ENCODE results near the gene CDC14B.
A peak's percentile ranks its signal among the peaks of the same experiment; 100 is the strongest.
"Not testable (repeated sequence)": the region's sequence is repeated elsewhere in the genome, so short reads cannot be mapped to it uniquely, and the experiment has no call there.

Gene CDC14B

GRCh38 chr9:96619491-96620180 is at the start of gene CDC14B:
TSS of gene CDC14B (minus strand) at chr9:96619843. CDS start at chr9:96619378, 465 bp downstream.
- DNase-seq (ENCODE audit: low spot score), result peak; percentile 58

GRCh38 chr9:96668868-96669534 is 49.4 kb upstream of the CDC14B start:
- no peak for DNase-seq (ENCODE audit: low spot score)

GRCh38 chr9:96667363-96667728 is 47.7 kb upstream of the CDC14B start:
- no peak for DNase-seq (ENCODE audit: low spot score)

DNA sequence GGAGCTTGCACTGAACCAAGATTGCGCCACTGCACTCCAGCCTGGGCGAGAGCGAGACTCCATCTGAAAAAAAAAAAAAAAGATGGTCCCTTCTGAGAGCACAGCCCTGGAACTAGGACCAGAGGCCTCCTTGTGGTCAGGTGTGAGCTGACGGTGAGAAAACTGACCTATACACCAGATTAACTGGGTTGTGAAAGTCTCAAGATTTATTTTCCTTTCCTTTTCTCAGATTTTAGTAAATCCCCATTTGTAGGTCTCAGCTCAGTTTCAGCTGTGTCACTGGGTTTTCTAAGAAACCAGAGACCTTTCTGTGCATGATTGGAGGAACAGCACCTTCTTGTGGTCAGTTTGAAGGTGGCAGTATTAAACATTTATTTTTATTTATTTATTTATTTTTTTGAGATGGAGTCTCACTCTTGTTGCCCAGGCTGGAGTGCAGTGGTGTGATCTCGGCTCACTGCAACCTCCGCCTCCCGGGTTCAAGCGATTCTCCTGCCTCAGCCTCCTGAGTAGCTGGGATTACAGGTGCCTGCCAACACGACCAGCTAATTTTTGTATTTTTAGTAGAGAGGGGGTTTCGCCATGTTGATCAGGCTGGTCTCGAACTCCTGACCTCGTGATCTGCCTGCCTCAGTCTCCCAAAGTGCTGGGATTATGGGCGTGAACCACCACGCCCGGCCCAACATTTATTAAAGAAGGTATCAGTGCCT is 47.2 kb upstream of the CDC14B start:
- not testable (repeated sequence) for DNase-seq (ENCODE audit: low spot score)

- no peak for DNase-seq (ENCODE audit: low spot score)
These were observed 46.1 kb upstream of the CDC14B start for GRCh38 chr9:96665789-96666188.

DNA sequence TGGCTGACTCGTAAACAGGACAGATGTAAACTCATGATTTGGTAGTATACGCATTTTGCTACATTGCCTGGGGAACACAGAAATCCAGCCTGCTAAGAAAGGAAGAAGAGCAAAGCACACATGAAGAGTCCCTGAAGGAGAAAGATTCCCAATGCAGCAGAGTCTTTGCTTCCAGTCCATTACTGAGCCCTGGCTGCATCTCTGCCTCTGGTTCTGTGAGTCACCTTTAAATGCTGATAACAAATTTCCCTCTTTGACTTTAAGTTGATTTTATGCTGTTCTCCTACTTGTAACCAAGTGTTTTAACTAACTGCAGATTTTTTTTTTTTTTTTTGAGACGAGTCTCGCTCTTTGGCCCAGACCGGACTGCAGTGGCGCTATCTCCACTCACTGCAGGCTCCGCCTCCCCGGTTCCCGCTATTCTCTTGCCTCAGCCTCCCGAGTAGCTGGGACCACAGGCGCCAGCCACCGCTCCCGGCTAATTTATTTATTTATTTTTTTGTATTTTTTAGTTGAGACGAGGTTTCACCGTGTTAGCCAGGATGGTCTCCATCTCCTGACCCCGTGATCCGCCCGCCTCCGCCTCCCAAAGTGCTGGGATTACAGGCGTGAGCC is 44.0 kb upstream of the CDC14B start:
- DNase-seq (ENCODE audit: low spot score), result no peak

DNA sequence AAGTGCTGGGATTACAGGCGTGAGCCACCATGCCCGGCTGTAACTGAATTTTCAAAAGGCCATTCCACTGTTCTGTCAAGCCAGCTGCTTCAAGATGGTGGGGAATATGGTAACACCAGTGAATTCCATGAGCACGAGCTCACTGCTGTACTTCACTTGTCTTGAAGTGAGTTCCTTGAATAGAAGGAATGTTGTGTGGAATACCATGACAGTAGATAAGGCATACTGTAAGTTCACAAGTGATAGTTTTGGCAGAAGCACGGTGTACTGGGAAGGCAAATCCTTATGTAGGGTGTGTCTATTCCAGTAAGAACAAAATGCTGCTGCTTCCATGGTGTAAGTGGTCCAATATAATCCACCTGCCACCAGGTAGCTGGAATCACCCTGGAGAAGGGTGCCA is 42.1 kb upstream of the CDC14B start:
- DNase-seq (ENCODE audit: low spot score), result no peak

GRCh38 chr9:96660692-96661248 is 41.1 kb upstream of the CDC14B start:
- DNase-seq (ENCODE audit: low spot score), result no peak

DNA sequence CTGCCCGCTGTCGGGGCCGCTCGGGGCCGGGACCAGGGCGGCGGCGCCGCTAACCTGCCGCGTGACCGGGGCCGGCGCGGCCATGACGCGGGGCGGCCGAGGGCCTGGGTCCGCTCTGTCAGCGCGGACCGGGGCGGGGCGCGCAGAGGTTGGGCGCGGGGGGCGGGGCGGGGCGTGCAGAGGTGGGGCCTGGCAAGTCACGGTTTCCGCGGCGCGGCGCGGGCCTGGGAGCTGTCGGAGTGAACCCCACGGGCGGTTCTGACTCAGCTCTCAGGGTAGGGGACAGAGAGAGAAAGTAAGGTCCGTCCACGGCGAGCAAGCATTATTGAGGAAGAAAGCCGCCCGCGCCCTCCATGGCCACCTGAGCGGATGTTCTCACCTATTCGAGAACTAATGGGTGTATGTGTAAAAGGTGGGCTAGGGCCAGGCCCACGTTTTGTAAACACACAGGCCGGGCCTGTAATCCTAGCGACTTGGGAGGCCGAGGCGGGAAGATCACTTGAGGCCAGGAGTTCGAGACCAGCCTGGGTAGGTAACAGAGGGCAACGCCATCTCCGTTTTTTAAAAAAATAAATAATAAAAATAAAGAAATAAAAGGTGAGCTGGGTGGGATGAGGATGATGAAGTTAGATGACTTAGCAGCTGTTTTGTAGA is 35.7 kb upstream of the CDC14B start, which contains the start of gene PRXL2C:
TSS of gene PRXL2C (minus strand) at position 120 of the 654 bp plus-strand sequence. CDS start at position 84, 36 bp downstream.
- peak; percentile 54 for DNase-seq (ENCODE audit: low spot score)

DNA sequence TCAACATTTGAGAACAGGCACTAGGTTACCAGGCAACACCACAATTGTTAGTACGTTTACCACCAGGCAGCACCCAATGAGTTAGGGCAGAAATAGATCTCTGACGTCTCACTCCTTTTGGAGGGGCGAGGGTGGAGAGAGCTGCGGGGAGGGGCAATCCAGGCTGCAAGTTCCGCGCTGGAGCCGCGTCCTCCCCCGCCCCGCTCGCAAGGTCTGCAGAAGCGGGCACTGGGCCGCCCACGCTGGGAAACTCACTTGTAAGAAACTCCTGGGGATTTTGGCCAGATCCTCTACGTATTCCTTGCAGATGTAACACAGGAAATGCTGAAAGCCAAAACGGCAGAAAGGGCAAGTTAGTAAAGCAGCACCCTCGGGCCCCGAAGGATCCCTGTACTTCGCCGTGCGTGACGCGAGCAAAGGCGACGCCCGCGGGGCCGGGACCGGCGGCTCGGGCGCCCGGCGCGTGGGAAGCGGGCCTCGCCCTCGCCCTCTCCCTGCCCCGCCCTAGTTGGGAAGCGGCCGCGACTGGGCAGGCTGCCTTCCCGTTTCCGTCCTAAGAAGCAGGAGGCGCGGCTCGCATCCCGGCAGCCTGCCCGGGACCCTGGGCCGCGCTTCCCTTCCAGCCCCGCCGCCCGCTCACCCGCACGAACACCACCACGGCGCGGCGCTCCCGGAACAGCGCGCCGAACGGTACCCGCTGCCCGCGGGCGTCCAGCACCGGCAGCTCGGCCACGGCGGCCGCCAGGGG is 35.0 kb upstream of the CDC14B start:
- DNase-seq (ENCODE audit: low spot score), result peak; percentile 50

GRCh38 chr9:96651626-96652025 is 32.0 kb upstream of the CDC14B start:
- peak; percentile 17 for DNase-seq (ENCODE audit: low spot score)

- DNase-seq (ENCODE audit: low spot score), result no peak
These were observed 30.1 kb upstream of the CDC14B start for GRCh38 chr9:96649620-96650324.

DNA sequence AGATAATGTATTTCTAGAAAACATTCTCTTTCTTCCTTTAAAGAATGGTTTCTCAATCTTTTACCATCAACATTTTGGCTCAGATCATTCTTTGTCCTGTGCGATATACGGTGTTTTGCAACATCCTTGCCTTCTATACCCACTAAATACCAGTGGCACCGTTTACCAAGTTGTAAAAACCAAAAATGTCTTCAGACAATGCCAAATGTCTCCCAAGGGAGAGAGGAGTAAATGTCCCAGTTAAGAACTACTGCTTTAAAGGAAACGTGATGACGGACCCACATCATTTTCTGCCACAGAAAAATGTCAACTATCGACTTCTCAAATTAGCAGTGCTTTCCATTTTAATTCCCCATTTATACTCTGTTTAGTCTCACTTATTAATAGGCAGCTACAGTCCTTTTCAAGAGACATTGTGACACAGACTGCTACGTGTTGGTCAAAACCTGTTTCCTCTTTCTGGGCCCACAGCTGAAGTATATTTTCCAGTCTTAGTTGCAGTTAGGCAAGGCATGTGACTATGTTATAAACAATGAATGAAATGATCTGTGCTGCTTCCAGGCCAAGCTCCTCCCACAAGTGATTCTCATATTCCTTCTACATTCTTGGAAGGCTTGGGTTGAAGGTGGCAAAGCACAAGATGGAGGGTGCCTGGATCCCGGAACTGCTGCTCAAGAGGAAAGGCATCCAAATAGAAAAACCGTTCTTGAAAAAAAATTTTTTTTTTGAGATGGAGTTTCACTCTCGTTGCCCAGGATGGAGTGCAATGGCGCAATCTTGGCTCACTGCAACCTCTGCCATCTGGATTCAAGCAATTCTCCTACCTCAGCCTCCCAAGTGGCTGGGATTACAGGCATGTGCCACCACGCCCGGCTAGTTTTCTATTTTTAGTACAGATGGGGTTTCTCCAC is 26.7 kb upstream of the CDC14B start:
- DNase-seq (ENCODE audit: low spot score), result no peak

GRCh38 chr9:96644137-96644536 is 24.5 kb upstream of the CDC14B start:
- no peak for DNase-seq (ENCODE audit: low spot score)

- no peak for DNase-seq (ENCODE audit: low spot score)
These were observed 21.9 kb upstream of the CDC14B start for GRCh38 chr9:96641514-96641913.

GRCh38 chr9:96638606-96639364 is 19.1 kb upstream of the CDC14B start:
- no peak for DNase-seq (ENCODE audit: low spot score)

DNA sequence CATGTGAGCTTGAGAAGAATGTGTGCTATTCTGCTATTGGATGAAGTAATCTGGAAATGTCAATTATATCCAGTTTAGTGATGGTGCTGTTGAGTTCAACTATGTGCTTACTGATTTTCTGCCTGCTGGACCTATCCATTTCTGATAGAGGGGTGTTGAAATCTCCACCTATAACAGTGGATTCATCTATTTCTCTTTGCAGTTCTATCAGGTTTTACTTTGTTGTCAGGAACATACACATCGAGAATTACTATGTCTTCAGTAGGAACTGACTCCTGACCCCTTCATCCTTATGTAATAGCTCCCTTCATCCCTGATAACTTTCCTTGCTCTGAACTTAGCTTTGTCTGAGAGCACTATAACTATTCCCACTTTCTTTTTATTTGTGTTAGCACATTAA is 16.7 kb upstream of the CDC14B start:
- no peak for DNase-seq (ENCODE audit: low spot score)

DNA sequence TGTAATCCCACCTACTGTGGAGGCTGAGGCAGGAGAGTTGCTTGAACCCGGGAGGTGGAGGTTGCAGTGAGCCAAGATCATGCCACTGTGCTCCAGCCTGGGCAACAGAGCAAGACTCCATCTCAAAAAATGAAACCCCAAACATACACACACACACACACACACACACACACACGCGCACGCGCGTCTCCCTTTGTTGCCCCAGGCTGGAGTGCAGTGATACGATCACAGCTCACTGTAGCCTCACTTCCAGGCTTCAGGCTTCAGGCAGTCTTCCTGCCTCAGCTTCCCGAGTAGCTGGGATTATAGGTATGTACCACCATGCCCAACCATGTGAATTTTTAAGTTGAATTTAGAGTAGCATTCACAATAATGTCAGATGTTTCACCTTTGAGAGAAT is 13.9 kb upstream of the CDC14B start:
- DNase-seq (ENCODE audit: low spot score), result not testable (repeated sequence)

- DNase-seq (ENCODE audit: low spot score), result no peak
These were observed 7.3 kb upstream of the CDC14B start for GRCh38 chr9:96626912-96627311.
